Adrenal gland (tissue), 5 donors: Measurements from ENCODE around the gene EPG5.

Experiments used
- CTCF ChIP-seq, 6 experiments: fragments of 450-650 bp in 4 of 6; fragments of 200-600 bp in 2 of 6; sonication (generic) in 1 of 6; IDR thresholded peaks; 1 replicate in 5 of 6; 2 replicates in 1 of 6; pipeline versions ENCODE4 v1.5.1 to v1.8.0; 2016 to 2021; ENCODE audit warnings: antibody characterized with exemption in 6 of 6, mild to moderate bottlenecking in 2 of 6, moderate library complexity in 1 of 6
- POLR2A ChIP-seq, 2 donors: fragments of 450-650 bp; IDR thresholded peaks; one replicate each; pipeline ENCODE4 v1.6.1; 2017; ENCODE audit warnings: antibody characterized with exemption in 2 of 2, mild to moderate bottlenecking in 2 of 2, moderate library complexity in 1 of 2
- donor health status: DM: no; HTN: no; CAD: no.

- peak; percentile 41 to 75 (median 64) for TF ChIP-seq CTCF (IDR thresholded peaks at IDR 0.05)
- no peak for TF ChIP-seq POLR2A (IDR thresholded peaks at IDR 0.05)
These were observed 56.6 kb downstream of the EPG5 start for GRCh38 chr18:45910405-45911023.
